Heart right ventricle (tissue), 16 donors: ENCODE measurements around the gene CD180. TPM values are rescaled to one million over a fixed set of nuclear protein-coding genes. Genes with fewer than 3 reads are reported as not detected.

ENCODE experiments used
- ATAC-seq, 8 donors: fragments of 200-7000 bp; cut with Tn5 transposase; one replicate each; pipeline ENCODE4 v1.9.1; 2020; ENCODE audit warnings: mild to moderate bottlenecking in 8 of 8, moderate library complexity in 8 of 8, moderate number of reproducible peaks in 1 of 8
- DNase-seq, 2 donors: peaks; one replicate each; pipeline ENCODE4 v3.0.0-alpha.2; 2020
- H3K27ac ChIP-seq, 10 donors: fragments of 200-600 bp; sonication (generic) in 2 of 10; one replicate each; pipeline versions ENCODE4 v1.5.0 to v1.8.0; 2020 to 2022; ENCODE audit warnings: mild to moderate bottlenecking in 3 of 10
- H3K27me3 ChIP-seq, 7 donors: fragments of 200-600 bp; one replicate each; pipeline ENCODE4 v1.8.0; 2021 to 2022; ENCODE audit warnings: mild to moderate bottlenecking in 2 of 7
- H3K36me3 ChIP-seq, 9 donors: fragments of 200-600 bp; sonication (generic) in 1 of 9; one replicate each; pipeline versions ENCODE4 v1.5.0 to v1.8.0; 2020 to 2022; ENCODE audit warnings: mild to moderate bottlenecking in 2 of 9
- H3K4me1 ChIP-seq, 9 donors: fragments of 200-600 bp; sonication (generic) in 1 of 9; one replicate each; pipeline versions ENCODE4 v1.5.0 to v1.8.0; 2020 to 2022; ENCODE audit warnings: mild to moderate bottlenecking in 4 of 9
- H3K4me3 ChIP-seq, 10 donors: fragments of 200-600 bp; sonication (generic) in 2 of 10; one replicate each; pipeline versions ENCODE4 v1.5.0 to v1.8.0; 2020 to 2022; ENCODE audit warnings: mild to moderate bottlenecking in 7 of 10, moderate library complexity in 2 of 10
- H3K9me3 ChIP-seq, 11 donors: fragments of 200-600 bp in 10 of 11; sonication (generic) in 2 of 11; one replicate each; pipeline versions ENCODE4 v1.5.0 to v1.8.0; 2013 to 2022; ENCODE audit warnings: mild to moderate bottlenecking in 2 of 11, control low read depth in 1 of 11, moderate library complexity in 1 of 11
- WGBS, 2 donors: extraction: QIAGEN DNeasy Blood & Tissue Kit; methylation state at CpG; one replicate each; pipeline ENCODE4 v1.1.7; 2013; ENCODE audit warnings: inconsistent platforms in 1 of 2; 5-methylcytosine and 5-hydroxymethylcytosine counted together
- intact Hi-C, 10 donors: fragments of 100-400 bp; cut with DNase I; formaldehyde crosslinking; loops; one replicate each; pipeline versions ENCODE4 v1.11.1 to v1.14.2; 2022
- polyA plus RNA-seq, 2 donors: library from polyadenylated mRNA; stranded (reverse); fragments of 200-250 nt; gene quantifications; one replicate each; pipeline ENCODE4 v1.2.3, GENCODE V29; 2013
- total RNA-seq, 10 donors: library from RNA; stranded (reverse); fragmentation: NEBNext Ultra II Directional in 3 of 10; extraction: Animal tissue kit (Norgen Biotek cat#: 25700) in 3 of 10; gene quantifications; one replicate each; pipeline versions ENCODE4 v1.2.1 to v1.2.4, GENCODE V29; 2021 to 2023
- TF ChIP-seq, protein P1 (sequence below), 9 donors: fragments of 200-600 bp; sonication (generic) in 2 of 9; IDR thresholded peaks; one replicate each; pipeline versions ENCODE4 v1.5.0 to v1.8.0; 2021 to 2022; ENCODE audit warnings: antibody characterized with exemption in 9 of 9, mild to moderate bottlenecking in 5 of 9, moderate library complexity in 1 of 9
- donor health status: Arrhythmogenic right ventricular cardiomyopathy.
- donor health status: ischemic (EF 13 %, LVEDD 7.1; RV severe dilation, severe dysfunction).
- donor health status: healthy with polysubstance abuse.
- donor health status: DM: no; HTN: yes; CAD: no.
- donor health status: DM: no; HTN: no; CAD: no.
- donor health status: ischemic (EF 25% LVEDD 6.9; RV normal size, moderate dysfunction).
- donor health status: ischemic (EF 25% LVEDD 5.7; RV mildly dilated, moderate dysfunction).
- donor health status: healthy.
- donor health status: DM: yes; HTN: yes; CAD: no.
- donor health status: Ischemic cardiomyopathy.
- donor health status: ischemic (EF 35%, LVEDD 5.7; RV mildly dilated, moderate dysfunction).
- donor health status: nonischemic (EF 11% LVEDD 7.7; RV severe dilation, severe dysfunction).
- donor health status: DM: yes; HTN: yes; CAD: no.
- donor health status: PGD.
- donor health status: ischemic (EF 29% LVEDD 5.4; RV normal size, mild dysfunction).
- donor health status: nonischemic (EF 23%, LVEDD 6.1; RV moderate dilation, normal function).

Gene CD180
- total and polyA plus RNA-seq, 12 donors, result 0.12 to 3.3 (median 0.16) TPM; not detected in 1

GRCh38 chr5:67211926-67212325 is 15.3 kb upstream of the CD180 start:
- H3K9me3 ChIP-seq, result no peaks in the 10 kb centered on the region
- no peaks in the 10 kb centered on the region for H3K36me3 ChIP-seq
- H3K4me1 ChIP-seq, result peaks cover 9 to 50% (median 24%) of the 10 kb centered on the region in 9 donors
- ATAC-seq, result no peak
- H3K4me3 ChIP-seq, result no peak overlapping the region
- 81 to 90% methylated on average over 2 of the region's 2 CpGs for WGBS, 2 donors
- intact Hi-C loops, result loop anchor here in 3 of 10 donors (5.0 to 10.0 kb wide), 3 partner anchors 225 to 907 kb away; no protein-coding TSS in a partner anchor
- no peak overlapping the region for H3K27ac ChIP-seq
- H3K27me3 ChIP-seq, result no peaks in the 10 kb centered on the region
- no peak for DNase-seq
- TF ChIP-seq, protein P1, sequence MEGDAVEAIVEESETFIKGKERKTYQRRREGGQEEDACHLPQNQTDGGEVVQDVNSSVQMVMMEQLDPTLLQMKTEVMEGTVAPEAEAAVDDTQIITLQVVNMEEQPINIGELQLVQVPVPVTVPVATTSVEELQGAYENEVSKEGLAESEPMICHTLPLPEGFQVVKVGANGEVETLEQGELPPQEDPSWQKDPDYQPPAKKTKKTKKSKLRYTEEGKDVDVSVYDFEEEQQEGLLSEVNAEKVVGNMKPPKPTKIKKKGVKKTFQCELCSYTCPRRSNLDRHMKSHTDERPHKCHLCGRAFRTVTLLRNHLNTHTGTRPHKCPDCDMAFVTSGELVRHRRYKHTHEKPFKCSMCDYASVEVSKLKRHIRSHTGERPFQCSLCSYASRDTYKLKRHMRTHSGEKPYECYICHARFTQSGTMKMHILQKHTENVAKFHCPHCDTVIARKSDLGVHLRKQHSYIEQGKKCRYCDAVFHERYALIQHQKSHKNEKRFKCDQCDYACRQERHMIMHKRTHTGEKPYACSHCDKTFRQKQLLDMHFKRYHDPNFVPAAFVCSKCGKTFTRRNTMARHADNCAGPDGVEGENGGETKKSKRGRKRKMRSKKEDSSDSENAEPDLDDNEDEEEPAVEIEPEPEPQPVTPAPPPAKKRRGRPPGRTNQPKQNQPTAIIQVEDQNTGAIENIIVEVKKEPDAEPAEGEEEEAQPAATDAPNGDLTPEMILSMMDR (IDR thresholded peaks at IDR 0.05), result no peak

- TF ChIP-seq, protein P1 (IDR thresholded peaks at IDR 0.05), result peak; percentile 62 to 88 (median 81)
- intact Hi-C loops, result loop anchor here (1.0 to 10.0 kb wide), 14 partner anchors 37 to 1034 kb away; no protein-coding TSS in a partner anchor
- peak; percentile 69 to 87 (median 84) for ATAC-seq
- H3K36me3 ChIP-seq, result no peaks in the 10 kb centered on the region
- peak in 1 of 2 donors; percentile 80 for DNase-seq
- H3K9me3 ChIP-seq, result no peaks in the 10 kb centered on the region
- 26% methylated on average over 11 of the region's 11 CpGs for WGBS, 2 donors
- no peak overlapping the region for H3K4me3 ChIP-seq
- peak overlapping the region in 1 of 10 donors; percentile 84 for H3K27ac ChIP-seq
- no peaks in the 10 kb centered on the region for H3K27me3 ChIP-seq
- H3K4me1 ChIP-seq, result peaks cover 0 to 54% (median 6%) of the 10 kb centered on the region in 9 donors
Observed at GRCh38 chr5:67209141-67209771, 12.7 kb upstream of the CD180 start.

GRCh38 chr5:67208403-67208802 is 11.8 kb upstream of the CD180 start:
- TF ChIP-seq, protein P1 (IDR thresholded peaks at IDR 0.05), result no peak
- Histone ChIP-seq H3K4me1 (peaks cover 0 to 62% (median 6%) of the 10 kb centered on the region in 9 donors), H3K36me3 (no peaks in the 10 kb centered on the region), H3K27me3 (no peaks in the 10 kb centered on the region), H3K9me3 (no peaks in the 10 kb centered on the region), H3K27ac (peak overlapping the region in 1 of 10 donors; percentile 84), H3K4me3 (no peak overlapping the region)
- ATAC-seq (peak in 1 of 8 donors; percentile 42), DNase-seq (no peak)
- intact Hi-C loops, result loop anchor here (2.0 to 10.0 kb wide), 13 partner anchors 36 to 1034 kb away; no protein-coding TSS in a partner anchor
- WGBS, 2 donors, result 95 to 98% methylated on average over 3 of the region's 3 CpGs

GRCh38 chr5:67206929-67207328 is 10.3 kb upstream of the CD180 start:
- intact Hi-C loops, result loop anchor here (2.0 to 10.0 kb wide), 12 partner anchors 35 to 1032 kb away; no protein-coding TSS in a partner anchor
- TF ChIP-seq, protein P1 (IDR thresholded peaks at IDR 0.05), result no peak
- no peak overlapping the region for H3K4me3 ChIP-seq
- DNase-seq, result no peak
- 94 to 95% methylated on average over 4 of the region's 4 CpGs for WGBS, 2 donors
- no peak for ATAC-seq
- H3K36me3 ChIP-seq, result no peaks in the 10 kb centered on the region
- H3K4me1 ChIP-seq, result peaks cover 0 to 77% (median 6%) of the 10 kb centered on the region in 9 donors
- peak overlapping the region in 1 of 10 donors; percentile 84 for H3K27ac ChIP-seq
- H3K9me3 ChIP-seq, result no peaks in the 10 kb centered on the region
- H3K27me3 ChIP-seq, result no peaks in the 10 kb centered on the region
